HepG2 (cell line): ENCODE measurements around the gene TRMU. TPM values are rescaled to one million over a fixed set of nuclear protein-coding genes. Genes with fewer than 3 reads are reported as not detected.
A peak's percentile ranks its signal among the peaks of the same experiment; 100 is the strongest.

ENCODE experiments used
- ATAC-seq: fragments of 200-7000 bp; cut with Tn5 transposase; 3 replicates; pipeline ENCODE4 v1.9.1; 2020; ENCODE audit warnings: mild to moderate bottlenecking, moderate library complexity
- BruUV-seq: library from RNA; stranded (reverse); fragments of 400-500 nt; replicated peaks from 2 replicates; lab custom pipeline; 2021; lab: Mats Ljungman, UMichigan
- CTCF ChIA-PET: fragments of 300-600 bp; formaldehyde crosslinking; extraction: SDS; loops from one replicate; lab custom pipeline; 2021; ENCODE audit warnings: low total read pairs, inconsistent platforms, low intra/inter-chr PET ratio; lab: Yijun Ruan, JAX
- POLR2A ChIA-PET: fragments of 350-600 bp; sonication (Branson Sonifier 250); formaldehyde crosslinking; loops from one replicate; lab custom pipeline; 2020; ENCODE audit warnings: antibody characterized with exemption, inconsistent platforms; lab: Yijun Ruan, JAX
- DNase-seq: peaks from one replicate; pipeline ENCODE4 v3.0.0-alpha.2; 2015; ENCODE audit warnings: low spot score
- FAIRE-seq: peaks from 3 replicates; lab custom pipeline; 2011; peaks lifted over from hg19 to GRCh38; lab: Jason Lieb, UNC
- H2AFZ ChIP-seq: one replicate; pipeline ENCODE4 v1.6.1; 2011; ENCODE audit warnings: low read length, inconsistent platforms
- H3K27ac ChIP-seq: fragments of 300-600 bp; 3 replicates; pipeline ENCODE4 v1.8.0; 2011; ENCODE audit warnings: mixed run types, mild to moderate bottlenecking, mixed read lengths, low read length, inconsistent platforms; ENCODE audit not compliant: insufficient read depth; ENCODE audit errors: extremely low read length
- H3K27me3 ChIP-seq, 2 experiments: fragments of 200-600 bp in 1 of 2; 2 replicates in 1 of 2; 3 replicates in 1 of 2; pipeline versions ENCODE4 v1.6.0 to v1.8.0; 2011; ENCODE audit warnings: low read length in 2 of 2, mild to moderate bottlenecking in 2 of 2, moderate library complexity in 2 of 2, inconsistent platforms in 1 of 2; ENCODE audit not compliant: insufficient read depth in 2 of 2, control insufficient read depth in 1 of 2
- H3K36me3 ChIP-seq, 2 experiments: fragments of 200-600 bp in 1 of 2; replicated peaks in 1 of 2; 2 replicates in 1 of 2; 3 replicates in 1 of 2; pipeline versions ENCODE4 v1.5.1 to v1.8.0; 2011; ENCODE audit warnings: low read length in 2 of 2, inconsistent platforms in 1 of 2; ENCODE audit not compliant: insufficient read depth in 2 of 2, control insufficient read depth in 1 of 2
- H3K4me1 ChIP-seq: 2 replicates; pipeline ENCODE4 v1.5.1; 2012; ENCODE audit warnings: low read length, inconsistent platforms; ENCODE audit not compliant: insufficient read depth
- H3K4me2 ChIP-seq: 2 replicates; pipeline ENCODE4 v1.6.0; 2011; ENCODE audit warnings: low read depth, low read length, inconsistent platforms
- H3K4me3 ChIP-seq, 3 experiments: fragments of 200-600 bp in 1 of 3; sonication (generic), shearing (Covaris generic) in 1 of 3; replicated peaks in 1 of 3; 2 replicates each; pipeline ENCODE4 v1.5.1; 2011 to 2016; ENCODE audit warnings: low read length in 3 of 3, inconsistent platforms in 2 of 3, low read depth in 2 of 3, mild to moderate bottlenecking in 2 of 3, control low read depth in 1 of 3, mixed read lengths in 1 of 3; ENCODE audit not compliant: insufficient read depth in 1 of 3
- H3K79me2 ChIP-seq: one replicate; pipeline ENCODE4 v1.6.1; 2011; ENCODE audit warnings: low read length, inconsistent platforms; ENCODE audit not compliant: insufficient read depth
- H3K9ac ChIP-seq: 2 replicates; pipeline ENCODE4 v1.6.0; 2011; ENCODE audit warnings: mild to moderate bottlenecking, low read depth, low read length, inconsistent platforms; ENCODE audit not compliant: insufficient read depth
- H3K9me3 ChIP-seq: 2 replicates; pipeline ENCODE4 v1.5.1; 2012; ENCODE audit warnings: mild to moderate bottlenecking, low read length
- H4K20me1 ChIP-seq: 2 replicates; pipeline ENCODE4 v1.6.0; 2011; ENCODE audit warnings: inconsistent platforms, mild to moderate bottlenecking, low read length, moderate library complexity; ENCODE audit not compliant: insufficient read depth
- AHDC1 ChIP-seq: sonication (generic); formaldehyde crosslinking; IDR thresholded peaks from 2 replicates; pipeline ENCODE4 v1.5.1; 2020; ENCODE audit warnings: mild to moderate bottlenecking, missing genetic modification reagents, borderline replicate concordance
- ASH2L ChIP-seq: fragments of 300-600, 200-600 bp; sonication (generic); IDR thresholded peaks from 2 replicates; pipeline ENCODE4 v1.7.0; 2017; ENCODE audit warnings: low read depth, mild to moderate bottlenecking, moderate library complexity, mixed read lengths, low read length; ENCODE audit not compliant: insufficient read length
- CAMTA2 ChIP-seq: sonication (generic); formaldehyde crosslinking; IDR thresholded peaks from 2 replicates; pipeline ENCODE4 v1.4.0; 2020; ENCODE audit warnings: mild to moderate bottlenecking, missing genetic modification reagents, borderline replicate concordance
- CEBPG ChIP-seq: IDR thresholded peaks from 2 replicates; pipeline ENCODE4 v1.6.1; 2016
- CTCF ChIP-seq: sonication (generic); formaldehyde crosslinking; IDR thresholded peaks from 2 replicates; pipeline ENCODE4 v1.5.0; 2020; ENCODE audit warnings: mild to moderate bottlenecking, missing genetic modification reagents, moderate library complexity
- HIVEP1 ChIP-seq: sonication (generic); formaldehyde crosslinking; IDR thresholded peaks from 2 replicates; pipeline ENCODE4 v1.4.0; 2020; ENCODE audit warnings: mild to moderate bottlenecking, missing genetic modification reagents
- LBX2 ChIP-seq: sonication (generic); formaldehyde crosslinking; IDR thresholded peaks from 2 replicates; pipeline ENCODE4 v1.5.0; 2020; ENCODE audit warnings: missing genetic modification reagents, mild to moderate bottlenecking, borderline replicate concordance
- MYC ChIP-seq: sonication (generic); formaldehyde crosslinking; IDR thresholded peaks from 2 replicates; pipeline ENCODE4 v1.9.0; 2021; ENCODE audit warnings: missing genetic modification reagents, borderline replicate concordance
- NCOR1 ChIP-seq: fragments of 200-600 bp; sonication (generic); IDR thresholded peaks from 2 replicates; pipeline ENCODE4 v1.7.0; 2017; ENCODE audit warnings: antibody characterized with exemption, low read length, borderline replicate concordance
- NR2F1 ChIP-seq, 2 experiments: fragments of 450-650 bp in 1 of 2; formaldehyde crosslinking in 1 of 2; IDR thresholded peaks; 2 replicates each; pipeline versions ENCODE4 v1.5.0 to v1.6.1; 2016 to 2020; ENCODE audit warnings: mild to moderate bottlenecking in 1 of 2, missing compliant biosample characterization in 1 of 2, missing genetic modification reagents in 1 of 2, moderate library complexity in 1 of 2
- SAP130 ChIP-seq: IDR thresholded peaks from 2 replicates; pipeline ENCODE4 v1.6.1; 2016; ENCODE audit warnings: low read depth
- SOX6 ChIP-seq, 2 experiments: fragments of 450-650 bp in 1 of 2; sonication (generic) in 1 of 2; formaldehyde crosslinking in 1 of 2; IDR thresholded peaks; 2 replicates each; pipeline versions ENCODE4 v1.4.0 to v1.6.1; 2017 to 2020; ENCODE audit warnings: antibody characterized with exemption in 1 of 2, mild to moderate bottlenecking in 1 of 2, missing genetic modification reagents in 1 of 2
- ZNF777 ChIP-seq: sonication (generic); formaldehyde crosslinking; IDR thresholded peaks from 2 replicates; pipeline ENCODE4 v1.4.0; 2020; ENCODE audit warnings: missing genetic modification reagents
- ZNF782 ChIP-seq: sonication (generic); formaldehyde crosslinking; IDR thresholded peaks from 2 replicates; pipeline ENCODE4 v1.4.0; 2020; ENCODE audit warnings: missing genetic modification reagents, mild to moderate bottlenecking, borderline replicate concordance
- WGBS: methylation state at CpG from one replicate; pipeline ENCODE4 v1.1.6; 2017; ENCODE audit warnings: low lambda C conversion rate; 5-methylcytosine and 5-hydroxymethylcytosine counted together
- in situ Hi-C: cut with HindIII; loops from 2 replicates; pipeline ENCODE4 v1.10.0; 2017; ENCODE audit warnings: low pct_unique_long_range_greater_than_20kb; ENCODE audit not compliant: extremely low pct_ligation_motif_present
- intact Hi-C: fragments of 100-400 bp; cut with micrococcal nuclease; formaldehyde crosslinking; loops from one replicate; pipeline ENCODE4 v1.10.0; 2022; ENCODE audit not compliant: unreplicated experiment
- polyA plus RNA-seq, 8 experiments: library from polyadenylated mRNA; depleted of rRNA in 3 of 8; stranded (reverse) in 7 of 8; unstranded in 1 of 8; fragments of >200 nt; fragmentation: Illumina TruSeq in 4 of 8; extraction: Trizol in 4 of 8; gene quantifications; 2 replicates each; pipeline versions ENCODE4 v1.2.1 to v1.2.3, GENCODE V29; 2011 to 2016; ENCODE audit warnings: low read depth in 4 of 8, missing spikeins in 1 of 8, mixed read lengths in 1 of 8; ENCODE audit not compliant: insufficient read depth in 1 of 8
- total RNA-seq, 5 experiments: library from RNA; depleted of rRNA; stranded (reverse); fragments of >200 nt; fragmentation: Illumina TruSeq; extraction: Trizol; gene quantifications; 2 replicates each; pipeline ENCODE4 v1.2.3, GENCODE V29; 2016; ENCODE audit warnings: low read depth in 1 of 5

Gene TRMU
- total and polyA plus RNA-seq, 2 of the 13 experiments (the other 11 are each of a cell fraction or from before 2014, with no cell fraction given) = 31.0 to 50.2 TPM

DNA sequence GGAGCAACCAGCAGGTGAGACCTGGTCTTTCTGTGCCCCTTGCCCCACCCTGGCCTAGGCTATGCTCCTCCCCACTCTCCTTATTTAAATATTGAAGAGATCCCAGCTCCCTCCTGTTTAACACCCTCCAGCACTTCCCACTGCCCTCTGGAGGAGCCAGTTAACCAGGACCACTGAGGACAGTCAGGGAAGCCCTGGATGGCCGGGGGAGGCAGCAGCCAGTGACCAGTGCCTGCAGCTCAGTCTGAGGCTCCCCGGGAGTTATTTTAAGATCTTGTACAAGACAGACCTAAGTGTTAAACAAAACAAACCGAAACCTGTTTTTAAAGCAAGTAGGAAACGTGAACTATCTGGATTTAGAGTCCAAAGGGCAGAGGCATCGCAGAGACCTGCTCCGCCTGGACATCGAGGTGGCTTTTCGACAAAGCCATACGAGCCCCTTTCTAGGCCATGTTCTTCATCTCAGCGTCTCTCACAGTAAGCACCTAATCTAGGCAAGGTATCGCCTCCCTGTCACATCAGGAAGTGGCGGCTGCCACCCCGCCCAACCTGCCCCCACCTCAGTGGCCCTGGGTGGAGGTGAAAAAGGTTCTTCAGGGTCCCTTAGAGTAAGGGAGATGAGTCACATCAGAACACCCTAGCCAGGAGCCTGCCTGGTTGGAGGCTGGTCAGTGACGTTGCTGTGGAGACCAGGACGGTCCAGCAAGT, 35.2 kb downstream of the TRMU start:
- peak; percentile 49 for FAIRE-seq
- H3K9me3 ChIP-seq = no peaks in the 10 kb centered on the region
- H3K27ac ChIP-seq = peak overlapping the region; percentile 14
- in situ Hi-C loops = no loop called here
- peak overlapping the region; percentile 3 to 51 (median 30); a peak in 5 of 6 replicates for H3K4me3 ChIP-seq
- H2AFZ ChIP-seq = peak overlapping the region; percentile 37
- no peaks in the 10 kb centered on the region for H4K20me1 ChIP-seq
- no peaks in the 10 kb centered on the region for H3K79me2 ChIP-seq
- DNase-seq = peak; percentile 25
- intact Hi-C loops = no loop called here
- peaks cover 36% of the 10 kb centered on the region for H3K4me1 ChIP-seq
- 0% methylated on average over 7 of the region's 15 CpGs for WGBS
- POLR2A ChIA-PET = interaction anchor here (1.5 kb wide), 2 partner anchors 7 to 8 kb away, joined by 4 to 5 read pairs; no protein-coding TSS in a partner anchor
- CTCF ChIA-PET = interaction anchor here (1.8 kb wide), 1 partner anchor 20 kb away, joined by 5 read pairs; no protein-coding TSS in a partner anchor
- H3K4me2 ChIP-seq = peak overlapping the region; percentile 77
- no TSS peak for BruUV-seq
- no peaks in the 10 kb centered on the region for H3K36me3 ChIP-seq
- ATAC-seq = peak; percentile 48
- no peaks in the 10 kb centered on the region for H3K27me3 ChIP-seq
- peak overlapping the region; percentile 31; the same call in 1 of the 2 replicates for H3K9ac ChIP-seq
- no peak for TF ChIP-seq SOX6 (IDR thresholded peaks at IDR 0.05)
- peak; percentile 44; the same call in 1 of the 2 replicates for TF ChIP-seq SOX6 (CRISPR knock-in tag; IDR thresholded peaks at IDR 0.05)
- TF ChIP-seq CEBPG = no peak
- no peak for TF ChIP-seq MYC (CRISPR knock-in tag)
- no peak for TF ChIP-seq ZNF782
- peak; percentile 18; the same call in 1 of the 2 replicates for TF ChIP-seq NCOR1
- TF ChIP-seq LBX2 = no peak
- TF ChIP-seq HIVEP1 (CRISPR knock-in tag) = 0 out of 2 replicates have a peak, but pooled peaks have one; percentile 16
- no peak for TF ChIP-seq ZNF777
- no peak for TF ChIP-seq CAMTA2 (CRISPR knock-in tag)
- no peak for TF ChIP-seq AHDC1 (CRISPR knock-in tag)
- 0 out of 4 replicates have a peak, but pooled peaks of 1 of the 2 experiments have one; percentile 4 for TF ChIP-seq NR2F1 (CRISPR knock-in tag; IDR thresholded peaks at IDR 0.05)
- peak; percentile 33; the same call in 1 of the 2 replicates for TF ChIP-seq SAP130 (CRISPR knock-in tag)
- peak; percentile 8; the same call in 1 of the 2 replicates for TF ChIP-seq CTCF (CRISPR knock-in tag)
- peak; percentile 73 for TF ChIP-seq ASH2L
